Activated T-helper 17 cell treated with anti-CD3 and anti-CD28 coated beads, Interleukin-2, amount 50 U/mL, for 72 hours (primary cell): ENCODE results near the gene TUBGCP3. TPM values are rescaled to one million over a fixed set of nuclear protein-coding genes. Genes with fewer than 3 reads are reported as not detected.

Experiments used
- ATAC-seq: fragments of 150-1000 bp; cut with Tn5 transposase; replicated peaks from 2 replicates; pipeline ENCODE4 v1.10.0; 2021; ENCODE audit warnings: mild to moderate bottlenecking, moderate library complexity
- H3K27ac Mint-ChIP-seq: one replicate; pipeline ENCODE4 v1.8.0; 2022; ENCODE audit warnings: mixed read lengths
- H3K27me3 Mint-ChIP-seq: one replicate; pipeline ENCODE4 v1.8.0; 2022; ENCODE audit warnings: mixed read lengths
- H3K36me3 Mint-ChIP-seq: one replicate; pipeline ENCODE4 v1.8.0; 2022; ENCODE audit warnings: low read depth, mild to moderate bottlenecking, mixed read lengths
- H3K4me1 Mint-ChIP-seq: one replicate; pipeline ENCODE4 v1.8.0; 2022; ENCODE audit warnings: mixed read lengths
- H3K4me3 Mint-ChIP-seq: one replicate; pipeline ENCODE4 v1.8.0; 2022; ENCODE audit warnings: mild to moderate bottlenecking, mixed read lengths
- H3K9me3 Mint-ChIP-seq: one replicate; pipeline ENCODE4 v1.8.0; 2022; ENCODE audit warnings: mixed read lengths
- total RNA-seq, 2 donors: library from RNA; stranded (reverse); gene quantifications; one replicate each; pipeline ENCODE4 v1.2.3, GENCODE V29; 2022

TUBGCP3 gene
- total RNA-seq, 2 donors from 2014 or later: 31.3 to 46.4 TPM

- Mint-ChIP-seq H3K36me3 (no peaks in the 10 kb centered on the region), H3K4me1 (no peaks in the 10 kb centered on the region)
Measured at GRCh38 chr13:112447761-112448603, 140.0 kb downstream of the TUBGCP3 start.

DNA sequence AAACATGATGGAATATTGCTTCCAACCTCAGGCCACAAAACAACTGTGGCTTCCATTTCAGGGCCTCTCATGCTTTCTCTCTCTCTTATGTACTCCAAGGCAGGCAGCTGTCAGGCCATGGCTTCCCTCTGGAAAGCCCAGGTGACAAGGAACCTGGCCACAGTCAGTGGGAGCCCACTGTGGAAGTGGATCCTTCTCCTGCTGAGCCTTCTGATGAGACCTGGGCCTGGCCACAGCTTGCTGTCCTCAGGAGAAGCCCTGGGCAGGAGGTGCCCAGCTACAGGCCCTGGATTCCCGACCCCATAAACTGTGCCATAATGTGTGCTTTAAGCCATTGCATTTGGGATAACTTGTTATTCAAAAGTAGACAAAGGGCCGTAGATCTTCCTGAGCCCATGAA, 140.6 kb downstream of the TUBGCP3 start:
- no peak for ATAC-seq
- H3K4me3 Mint-ChIP-seq: no peak overlapping the region
- no peaks in the 10 kb centered on the region for H3K9me3 Mint-ChIP-seq
- no peaks in the 10 kb centered on the region for H3K36me3 Mint-ChIP-seq
- no peaks in the 10 kb centered on the region for H3K4me1 Mint-ChIP-seq
- H3K27ac Mint-ChIP-seq: no peak overlapping the region
- H3K27me3 Mint-ChIP-seq: peaks cover 10% of the 10 kb centered on the region

More at GRCh38 chr13:112447761-112448603, 140.0 kb downstream of the TUBGCP3 start:
- Mint-ChIP-seq H3K27me3 (peaks cover 10% of the 10 kb centered on the region), H3K4me3 (no peak overlapping the region), H3K27ac (no peak overlapping the region), H3K9me3 (no peaks in the 10 kb centered on the region)
- no peak for ATAC-seq

GRCh38 chr13:112446867-112447266, 141.1 kb downstream of the TUBGCP3 start:
- no peak overlapping the region for H3K4me3 Mint-ChIP-seq
- H3K36me3 Mint-ChIP-seq: no peaks in the 10 kb centered on the region
- H3K27ac Mint-ChIP-seq: no peak overlapping the region
- no peaks in the 10 kb centered on the region for H3K4me1 Mint-ChIP-seq
- no peaks in the 10 kb centered on the region for H3K9me3 Mint-ChIP-seq
- no peak for ATAC-seq
- H3K27me3 Mint-ChIP-seq: peaks cover 10% of the 10 kb centered on the region

DNA sequence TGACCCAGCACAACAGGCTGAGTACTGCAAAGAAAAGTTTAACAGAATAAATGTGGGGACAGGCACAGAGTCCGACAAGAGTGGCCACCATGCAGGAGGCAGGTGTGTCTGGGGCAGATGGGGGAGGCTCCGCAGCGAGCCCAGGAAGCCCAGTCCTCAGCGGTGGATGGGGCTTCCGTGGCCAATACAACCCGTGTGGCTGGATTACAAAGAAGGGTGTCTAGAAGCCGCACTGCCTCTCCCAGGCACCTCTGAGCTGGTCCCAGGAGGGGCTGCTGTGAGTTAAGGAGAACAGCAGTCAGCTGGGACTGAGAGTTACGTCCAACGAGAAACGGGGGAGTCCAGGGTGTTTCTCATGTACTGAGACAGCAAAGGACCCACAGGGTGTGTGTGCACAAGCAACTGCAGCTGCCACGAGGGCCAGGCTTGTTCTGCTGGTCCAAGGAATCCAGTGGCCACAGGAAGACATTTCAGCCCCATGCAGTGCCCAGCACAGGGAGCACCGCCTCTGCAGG, 141.5 kb downstream of the TUBGCP3 start:
- H3K4me1 Mint-ChIP-seq: no peaks in the 10 kb centered on the region
- H3K27ac Mint-ChIP-seq: no peak overlapping the region
- ATAC-seq: no peak
- H3K4me3 Mint-ChIP-seq: no peak overlapping the region
- peaks cover 10% of the 10 kb centered on the region for H3K27me3 Mint-ChIP-seq
- no peaks in the 10 kb centered on the region for H3K36me3 Mint-ChIP-seq
- no peaks in the 10 kb centered on the region for H3K9me3 Mint-ChIP-seq

DNA sequence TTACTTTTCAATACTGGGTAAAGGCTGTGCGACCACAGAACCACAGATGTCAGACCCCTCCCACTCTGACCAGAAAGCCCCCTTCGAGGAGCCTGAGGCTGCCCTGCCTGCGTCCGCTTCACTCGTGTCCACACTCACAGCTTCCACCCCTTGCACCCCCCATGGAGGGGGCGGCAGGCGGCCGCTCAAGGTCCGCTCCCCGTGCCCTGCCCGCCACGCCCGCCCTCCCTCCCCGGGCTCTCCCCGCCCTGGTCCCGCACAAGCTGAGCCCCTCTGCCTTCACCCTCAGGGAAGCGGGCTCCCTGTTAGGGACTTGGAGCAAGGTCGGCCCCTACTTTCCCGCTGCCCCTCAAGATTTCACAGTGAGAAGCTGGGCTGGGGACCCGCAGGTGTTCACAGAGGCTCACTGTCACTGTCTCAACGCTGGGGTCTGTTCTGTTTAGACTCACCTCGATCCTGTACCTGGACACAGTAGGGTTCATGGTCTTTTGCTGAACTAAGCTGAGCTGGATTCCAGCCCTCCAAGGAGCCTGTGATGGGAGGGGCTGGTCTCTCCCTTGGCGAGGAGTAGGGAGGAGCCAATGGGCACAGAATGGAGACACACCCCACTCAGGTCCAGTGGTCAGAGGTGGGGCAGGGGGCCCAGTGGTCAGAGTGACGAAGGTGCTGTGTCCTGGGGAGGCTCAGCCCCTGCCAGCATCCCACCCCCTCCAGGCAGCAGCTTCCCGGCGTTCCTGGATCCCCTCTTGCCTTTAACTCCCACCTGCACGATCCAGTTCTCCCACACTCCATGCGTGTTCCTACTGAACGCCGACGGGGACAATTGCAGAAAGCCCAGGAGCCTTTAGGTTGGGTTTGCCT, 142.3 kb downstream of the TUBGCP3 start:
- no peaks in the 10 kb centered on the region for H3K9me3 Mint-ChIP-seq
- no peaks in the 10 kb centered on the region for H3K4me1 Mint-ChIP-seq
- ATAC-seq: no peak
- H3K27me3 Mint-ChIP-seq: peaks cover 7% of the 10 kb centered on the region
- H3K36me3 Mint-ChIP-seq: no peaks in the 10 kb centered on the region
- no peak overlapping the region for H3K27ac Mint-ChIP-seq
- H3K4me3 Mint-ChIP-seq: no peak overlapping the region

DNA sequence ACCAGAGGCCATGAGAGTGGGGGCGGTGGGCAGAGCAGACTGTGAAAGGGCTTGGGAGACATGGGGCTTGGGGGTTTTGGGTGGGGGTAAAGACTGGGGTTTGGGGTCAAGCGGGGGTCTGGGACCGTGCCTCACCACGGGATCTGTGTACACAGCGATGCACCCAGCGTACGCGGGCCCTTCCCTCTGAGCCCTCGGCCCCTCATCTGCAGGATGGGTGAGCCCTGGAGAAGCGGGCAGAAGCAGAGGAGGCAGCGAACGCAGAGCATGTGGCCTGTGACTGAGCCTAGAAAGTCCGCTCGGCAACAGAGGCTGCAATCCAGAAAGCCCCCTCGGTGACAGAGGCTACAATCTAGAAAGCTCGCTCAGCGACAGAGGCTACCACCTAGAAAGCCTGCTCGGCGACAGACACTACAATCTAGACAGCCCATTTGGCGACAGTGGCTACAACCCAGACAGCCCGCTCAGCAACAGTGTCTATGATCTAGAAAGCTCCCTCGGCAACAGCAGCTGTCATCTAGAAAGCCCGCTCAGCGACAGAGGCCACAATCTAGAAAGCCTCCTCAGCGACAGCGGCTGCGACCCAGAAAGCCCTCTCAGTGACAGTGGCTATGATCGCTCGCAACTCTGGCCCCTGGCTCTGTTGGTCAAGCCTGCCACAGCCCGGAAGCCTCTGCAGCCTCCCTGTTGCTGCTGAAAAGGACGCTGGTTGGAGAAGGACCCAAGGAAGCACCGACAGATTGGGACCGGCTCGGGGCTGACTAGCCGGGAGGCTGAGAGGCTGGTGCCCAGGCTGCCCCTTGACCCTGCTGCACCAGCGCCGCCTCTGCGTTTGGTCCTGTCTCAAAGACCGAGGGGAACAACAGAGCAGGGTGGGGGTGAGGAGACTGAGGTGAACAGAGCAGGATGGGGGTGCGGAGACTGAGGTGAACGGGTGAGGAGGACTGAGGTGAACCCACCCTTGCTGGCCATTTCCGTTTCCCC, 143.2 kb downstream of the TUBGCP3 start:
- Mint-ChIP-seq H3K27ac (no peak overlapping the region), H3K9me3 (no peaks in the 10 kb centered on the region)
- no peak for ATAC-seq

DNA sequence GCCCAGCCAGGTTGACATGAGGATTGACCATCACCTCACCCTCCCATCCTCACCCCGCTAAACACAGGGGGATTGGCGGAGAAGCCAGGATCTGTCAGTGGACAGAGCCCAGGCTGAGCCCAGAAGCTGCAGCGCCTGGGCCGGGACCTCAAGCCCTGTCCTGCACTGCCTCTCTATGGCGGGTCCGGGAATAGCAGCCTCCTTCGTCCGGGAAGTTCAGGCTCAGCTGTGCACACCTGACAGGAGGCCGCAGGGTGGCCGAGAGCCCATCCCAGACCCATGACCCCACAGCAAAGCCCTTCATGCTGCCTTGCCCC, 144.0 kb downstream of the TUBGCP3 start:
- Mint-ChIP-seq H3K27ac (no peak overlapping the region), H3K9me3 (no peaks in the 10 kb centered on the region), H3K36me3 (no peaks in the 10 kb centered on the region), H3K4me3 (no peak overlapping the region), H3K27me3 (peaks cover 22% of the 10 kb centered on the region), H3K4me1 (no peaks in the 10 kb centered on the region)
- ATAC-seq: peak; percentile 62

More for the DNA sequence above, 143.2 kb downstream of the TUBGCP3 start:
- peaks cover 15% of the 10 kb centered on the region for H3K27me3 Mint-ChIP-seq
- no peaks in the 10 kb centered on the region for H3K36me3 Mint-ChIP-seq
- H3K4me1 Mint-ChIP-seq: no peaks in the 10 kb centered on the region
- no peak overlapping the region for H3K4me3 Mint-ChIP-seq

GRCh38 chr13:112443191-112443994, 144.6 kb downstream of the TUBGCP3 start:
- Mint-ChIP-seq H3K27ac (no peak overlapping the region), H3K27me3 (peaks cover 22% of the 10 kb centered on the region), H3K36me3 (no peaks in the 10 kb centered on the region), H3K9me3 (no peaks in the 10 kb centered on the region), H3K4me3 (no peak overlapping the region), H3K4me1 (no peaks in the 10 kb centered on the region)
- no peak for ATAC-seq

GRCh38 chr13:112442483-112443090, 145.4 kb downstream of the TUBGCP3 start:
- Mint-ChIP-seq H3K4me3 (no peak overlapping the region), H3K36me3 (no peaks in the 10 kb centered on the region)

DNA sequence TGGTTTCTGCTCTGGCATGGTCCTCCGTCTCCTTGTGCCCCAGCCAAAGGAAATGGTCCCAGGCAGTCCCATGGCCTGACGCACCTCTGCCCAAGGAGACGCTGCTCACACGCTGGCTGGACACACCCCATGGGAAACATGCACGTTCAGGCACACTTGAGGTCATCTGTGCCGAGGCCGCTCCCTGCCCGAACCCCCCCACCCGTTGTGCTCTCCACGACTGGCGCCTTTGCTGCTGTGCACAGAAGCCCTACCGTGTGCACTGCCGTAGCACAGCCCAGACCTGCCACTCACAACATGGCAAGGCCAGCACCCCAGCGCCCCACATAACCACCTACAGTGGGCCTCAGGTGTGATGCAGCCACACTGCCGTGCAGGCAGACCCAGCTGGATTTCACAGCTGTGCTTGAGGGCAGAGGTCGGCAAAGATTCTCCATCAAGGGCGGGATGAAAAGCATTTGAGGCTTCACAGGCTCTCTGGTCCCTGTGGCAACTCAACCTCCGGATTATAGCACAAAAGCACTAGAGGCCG, 146.1 kb downstream of the TUBGCP3 start:
- Mint-ChIP-seq H3K36me3 (no peaks in the 10 kb centered on the region), H3K9me3 (no peaks in the 10 kb centered on the region), H3K4me1 (no peaks in the 10 kb centered on the region), H3K27ac (no peak overlapping the region), H3K4me3 (no peak overlapping the region), H3K27me3 (peaks cover 18% of the 10 kb centered on the region)
- no peak for ATAC-seq

More at GRCh38 chr13:112442483-112443090, 145.4 kb downstream of the TUBGCP3 start:
- ATAC-seq: no peak
- peaks cover 22% of the 10 kb centered on the region for H3K27me3 Mint-ChIP-seq
- H3K27ac Mint-ChIP-seq: no peak overlapping the region
- H3K4me1 Mint-ChIP-seq: no peaks in the 10 kb centered on the region
- H3K9me3 Mint-ChIP-seq: no peaks in the 10 kb centered on the region

DNA sequence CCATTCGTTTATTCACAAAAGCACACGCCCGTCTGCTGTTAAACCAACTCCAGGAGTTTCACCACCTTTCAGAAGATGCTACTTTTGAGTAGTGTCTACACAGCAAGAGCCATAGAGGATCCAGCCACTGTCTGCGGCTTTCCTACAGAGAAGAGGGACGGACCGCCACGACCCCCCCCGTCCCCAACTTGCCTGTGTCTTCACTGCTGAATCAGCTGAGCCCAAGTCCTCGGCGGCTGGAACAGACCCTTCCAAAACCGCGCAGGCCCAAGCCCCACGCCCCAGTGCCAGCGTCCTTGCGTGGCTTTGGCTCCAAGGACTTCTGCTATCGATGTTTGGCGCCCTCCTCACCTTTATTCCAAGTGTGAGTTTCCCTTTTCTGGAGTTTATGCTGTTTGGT, 146.7 kb downstream of the TUBGCP3 start:
- H3K27me3 Mint-ChIP-seq: peaks cover 18% of the 10 kb centered on the region
- H3K36me3 Mint-ChIP-seq: no peaks in the 10 kb centered on the region
- no peaks in the 10 kb centered on the region for H3K9me3 Mint-ChIP-seq
- ATAC-seq: no peak
- H3K27ac Mint-ChIP-seq: no peak overlapping the region
- H3K4me3 Mint-ChIP-seq: no peak overlapping the region
- H3K4me1 Mint-ChIP-seq: no peaks in the 10 kb centered on the region

DNA sequence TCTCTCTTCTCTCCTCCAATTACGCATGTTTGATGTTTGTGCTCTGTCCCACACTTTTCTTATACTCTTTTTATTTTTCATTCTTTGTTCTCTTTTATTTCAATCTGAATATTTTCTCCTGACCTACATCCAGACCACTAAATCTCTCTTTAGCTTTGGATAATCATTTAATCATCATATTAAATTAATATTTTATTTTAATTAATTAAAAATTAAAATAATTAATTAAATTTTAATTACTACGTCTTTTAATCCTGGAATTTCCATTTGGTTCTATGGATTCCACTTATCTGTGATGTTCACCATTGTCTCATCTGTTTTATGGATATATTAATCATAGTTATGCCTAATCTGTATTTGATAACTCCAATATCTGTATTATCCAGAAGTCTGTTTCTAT, 149.4 kb downstream of the TUBGCP3 start:
- no peak for ATAC-seq
- H3K4me3 Mint-ChIP-seq: no peak overlapping the region
- no peaks in the 10 kb centered on the region for H3K36me3 Mint-ChIP-seq
- no peak overlapping the region for H3K27ac Mint-ChIP-seq
- peaks cover 18% of the 10 kb centered on the region for H3K27me3 Mint-ChIP-seq
- no peaks in the 10 kb centered on the region for H3K9me3 Mint-ChIP-seq
- H3K4me1 Mint-ChIP-seq: no peaks in the 10 kb centered on the region

DNA sequence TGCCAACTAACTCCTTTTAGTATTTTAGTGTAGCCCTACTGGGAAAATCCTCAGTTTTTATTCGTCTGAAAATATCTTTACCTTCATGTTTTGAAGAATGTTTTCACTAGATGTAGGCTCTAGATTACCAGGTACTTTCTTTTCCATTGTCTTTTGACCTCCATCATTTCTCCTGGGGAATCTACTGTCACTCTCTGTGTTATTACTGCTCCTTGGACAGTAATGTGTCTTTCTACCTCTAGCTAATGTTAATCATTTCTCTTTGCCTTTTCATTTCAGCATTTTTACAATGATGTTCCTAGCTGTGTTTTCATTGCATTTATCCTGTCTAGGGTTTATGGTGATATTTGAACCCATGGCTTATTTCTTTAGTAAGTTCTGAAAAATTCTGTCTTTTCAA, 149.9 kb downstream of the TUBGCP3 start:
- ATAC-seq: no peak
- H3K36me3 Mint-ChIP-seq: no peaks in the 10 kb centered on the region
- no peak overlapping the region for H3K27ac Mint-ChIP-seq
- peaks cover 16% of the 10 kb centered on the region for H3K27me3 Mint-ChIP-seq
- no peak overlapping the region for H3K4me3 Mint-ChIP-seq
- H3K4me1 Mint-ChIP-seq: no peaks in the 10 kb centered on the region
- H3K9me3 Mint-ChIP-seq: no peaks in the 10 kb centered on the region
